Measurements from ENCODE around the gene BTN3A1.
"Not testable (repeated sequence)": the region's sequence is repeated elsewhere in the genome, so short reads cannot be mapped to it uniquely, and the experiment has no call there.

The BTN3A1 gene

GRCh38 chr6:26366504-26366903 lies 35.6 kb upstream of the BTN3A1 start:
- Histone ChIP-seq H3K27ac (ENCODE audit: low read length) (no peak overlapping the region), H3K36me3 (replicated peaks; ENCODE audit: low read depth, low read length) (no peaks in the 10 kb centered on the region), H3K9ac (ENCODE audit: low read length) (no peak overlapping the region), H3K4me1 (ENCODE audit: low read length) (peaks cover 8% of the 10 kb centered on the region), H3K9me3 (ENCODE audit: insufficient read depth, low read length) (no peaks in the 10 kb centered on the region), H2AFZ (ENCODE audit: low read depth, low read length) (no peak overlapping the region), H3K4me2 (ENCODE audit: low read length) (no peak overlapping the region), H3K79me2 (ENCODE audit: low read length) (no peaks in the 10 kb centered on the region), H3K4me3 (ENCODE audit: low read length) (no peak overlapping the region), H3K27me3 (ENCODE audit: low read depth, low read length) (peaks cover 11% of the 10 kb centered on the region), H4K20me1 (ENCODE audit: insufficient read depth, low read length) (no peaks in the 10 kb centered on the region)
- TF ChIP-seq EZH2phosphoT487 (IDR thresholded peaks at IDR 0.05; ENCODE audit: low read depth) = no peak
- TF ChIP-seq CTCF (IDR thresholded peaks at IDR 0.05; ENCODE audit: low read depth, low read length) = no peak

- Histone ChIP-seq H3K27me3 (ENCODE audit: low read depth, low read length) (peaks cover 7% of the 10 kb centered on the region; the same call in 1 of the 2 replicates), H3K4me1 (ENCODE audit: low read length) (peaks cover 8% of the 10 kb centered on the region), H3K27ac (ENCODE audit: low read length) (no peak overlapping the region), H3K9ac (ENCODE audit: low read length) (no peak overlapping the region), H3K79me2 (ENCODE audit: low read length) (no peaks in the 10 kb centered on the region), H3K9me3 (ENCODE audit: insufficient read depth, low read length) (no peaks in the 10 kb centered on the region), H3K4me2 (ENCODE audit: low read length) (no peak overlapping the region), H4K20me1 (ENCODE audit: insufficient read depth, low read length) (no peaks in the 10 kb centered on the region), H3K4me3 (ENCODE audit: low read length) (no peak overlapping the region), H3K36me3 (replicated peaks; ENCODE audit: low read depth, low read length) (no peaks in the 10 kb centered on the region), H2AFZ (ENCODE audit: low read depth, low read length) (no peak overlapping the region)
- TF ChIP-seq CTCF (IDR thresholded peaks at IDR 0.05; ENCODE audit: low read depth, low read length) = no peak
- no peak for TF ChIP-seq EZH2phosphoT487 (IDR thresholded peaks at IDR 0.05; ENCODE audit: low read depth)
Observed at GRCh38 chr6:26367114-26367513, 35.0 kb upstream of the BTN3A1 start.

- not testable (repeated sequence) for H3K9me3 ChIP-seq (ENCODE audit: insufficient read depth, low read length); H3K79me2 ChIP-seq (ENCODE audit: low read length); H3K4me2 ChIP-seq (ENCODE audit: low read length); H3K4me1 ChIP-seq (ENCODE audit: low read length); H2AFZ ChIP-seq (ENCODE audit: low read depth, low read length); H3K36me3 ChIP-seq (replicated peaks; ENCODE audit: low read depth, low read length); H4K20me1 ChIP-seq (ENCODE audit: insufficient read depth, low read length); H3K9ac ChIP-seq (ENCODE audit: low read length); H3K4me3 ChIP-seq (ENCODE audit: low read length); H3K27me3 ChIP-seq (ENCODE audit: low read depth, low read length); H3K27ac ChIP-seq (ENCODE audit: low read length)
Observed at GRCh38 chr6:26371813-26372212, 30.3 kb upstream of the BTN3A1 start.

- H3K27me3 ChIP-seq (ENCODE audit: low read depth, low read length) = no peaks in the 10 kb centered on the region
- no peaks in the 10 kb centered on the region for H3K79me2 ChIP-seq (ENCODE audit: low read length)
- H3K9me3 ChIP-seq (ENCODE audit: insufficient read depth, low read length) = no peaks in the 10 kb centered on the region
- H4K20me1 ChIP-seq (ENCODE audit: insufficient read depth, low read length) = no peaks in the 10 kb centered on the region
- no peak overlapping the region for H2AFZ ChIP-seq (ENCODE audit: low read depth, low read length)
- TF ChIP-seq CTCF (IDR thresholded peaks at IDR 0.05; ENCODE audit: low read depth, low read length) (no peak), EZH2phosphoT487 (IDR thresholded peaks at IDR 0.05; ENCODE audit: low read depth) (no peak)
- H3K4me3 ChIP-seq (ENCODE audit: low read length) = no peak overlapping the region
- no peak overlapping the region for H3K9ac ChIP-seq (ENCODE audit: low read length)
- no peak overlapping the region for H3K4me2 ChIP-seq (ENCODE audit: low read length)
- H3K36me3 ChIP-seq (replicated peaks; ENCODE audit: low read depth, low read length) = peaks cover 3% of the 10 kb centered on the region
- H3K27ac ChIP-seq (ENCODE audit: low read length) = no peak overlapping the region
- H3K4me1 ChIP-seq (ENCODE audit: low read length) = no peaks in the 10 kb centered on the region
Observed at GRCh38 chr6:26372308-26373144, 29.5 kb upstream of the BTN3A1 start.
